ENCODE data around the gene RPS6KB2.
A peak's percentile ranks its signal among the peaks of the same experiment; 100 is the strongest.
"Not testable (repeated sequence)": the region's sequence is repeated elsewhere in the genome, so short reads cannot be mapped to it uniquely, and the experiment has no call there.

The RPS6KB2 gene

DNA sequence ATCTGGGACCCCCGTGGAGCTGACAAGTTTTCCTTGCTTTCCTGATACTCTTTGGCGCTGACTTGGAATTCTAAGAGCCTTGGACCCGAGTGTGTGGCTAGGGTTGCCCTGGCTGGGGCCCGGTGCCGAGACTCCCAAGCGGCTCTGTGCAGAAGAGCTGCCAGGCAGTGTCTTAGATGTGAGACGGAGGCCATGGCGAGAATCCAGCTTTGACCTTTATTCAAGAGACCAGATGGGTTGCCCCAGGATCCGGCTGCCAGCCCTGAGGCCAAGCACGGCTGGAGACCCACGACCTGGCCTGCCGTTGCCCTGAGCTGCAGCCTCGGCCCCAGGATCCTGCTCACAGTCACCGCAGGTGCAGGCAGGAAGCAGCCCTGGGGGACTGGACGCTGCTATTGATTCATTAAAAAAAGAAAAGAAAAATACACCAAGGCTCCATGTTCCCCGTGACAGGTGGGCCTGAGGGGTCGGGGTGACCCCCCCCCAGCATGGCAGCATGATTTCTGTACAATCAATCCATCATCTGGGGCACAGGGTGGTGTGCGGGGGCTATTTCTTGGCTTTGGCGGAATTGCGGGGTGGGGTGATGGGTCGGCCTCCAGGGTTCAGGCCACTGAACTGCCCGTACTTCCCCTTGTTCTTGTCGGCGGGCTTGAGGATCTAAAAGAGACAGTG, 30.2 kb upstream of the RPS6KB2 start:
- no peak for DNase-seq

DNA sequence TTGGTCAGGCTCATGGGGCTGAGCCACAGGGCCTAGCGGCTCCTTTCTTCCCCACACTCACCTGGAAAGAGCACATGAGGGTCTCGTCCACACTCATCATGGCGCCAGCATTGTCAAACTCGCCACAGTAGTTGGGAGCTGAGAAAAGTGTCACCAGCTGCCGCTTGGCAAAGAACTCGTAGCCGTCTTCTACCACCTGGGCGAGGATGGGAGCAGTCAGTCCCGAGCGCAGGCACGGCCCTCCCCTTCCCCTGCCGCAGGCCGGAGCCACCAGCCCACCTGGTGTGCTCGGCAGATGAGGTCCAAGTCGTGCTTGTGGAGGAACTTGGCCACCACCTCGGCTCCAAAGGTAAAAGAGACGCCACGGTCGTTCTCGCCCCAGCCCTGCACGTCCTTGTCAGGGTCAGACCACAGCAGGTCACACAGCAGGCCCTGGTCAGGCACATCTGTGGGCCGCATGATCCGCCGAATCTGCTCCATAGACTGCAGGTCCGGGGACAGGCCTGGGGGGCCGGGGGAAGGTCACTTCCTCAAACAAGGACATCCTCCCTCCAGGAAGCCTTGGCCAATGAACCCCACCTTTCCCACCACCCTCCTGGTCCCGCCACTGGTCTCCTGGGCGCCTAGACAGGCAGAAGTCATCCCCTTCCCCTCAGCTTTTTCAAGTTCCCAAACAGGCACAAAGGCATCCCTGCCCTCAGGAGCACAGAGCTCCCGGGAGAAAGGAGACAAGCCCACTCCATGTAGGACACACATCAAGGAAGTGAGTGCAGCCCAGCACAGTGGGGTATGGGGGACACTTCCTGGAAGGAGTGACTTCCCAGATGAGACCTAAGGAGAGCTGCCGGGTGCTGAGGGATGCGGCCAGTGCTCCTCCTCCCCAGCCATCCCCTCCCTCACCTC, 29.4 kb upstream of the RPS6KB2 start:
- DNase-seq = no peak

DNA sequence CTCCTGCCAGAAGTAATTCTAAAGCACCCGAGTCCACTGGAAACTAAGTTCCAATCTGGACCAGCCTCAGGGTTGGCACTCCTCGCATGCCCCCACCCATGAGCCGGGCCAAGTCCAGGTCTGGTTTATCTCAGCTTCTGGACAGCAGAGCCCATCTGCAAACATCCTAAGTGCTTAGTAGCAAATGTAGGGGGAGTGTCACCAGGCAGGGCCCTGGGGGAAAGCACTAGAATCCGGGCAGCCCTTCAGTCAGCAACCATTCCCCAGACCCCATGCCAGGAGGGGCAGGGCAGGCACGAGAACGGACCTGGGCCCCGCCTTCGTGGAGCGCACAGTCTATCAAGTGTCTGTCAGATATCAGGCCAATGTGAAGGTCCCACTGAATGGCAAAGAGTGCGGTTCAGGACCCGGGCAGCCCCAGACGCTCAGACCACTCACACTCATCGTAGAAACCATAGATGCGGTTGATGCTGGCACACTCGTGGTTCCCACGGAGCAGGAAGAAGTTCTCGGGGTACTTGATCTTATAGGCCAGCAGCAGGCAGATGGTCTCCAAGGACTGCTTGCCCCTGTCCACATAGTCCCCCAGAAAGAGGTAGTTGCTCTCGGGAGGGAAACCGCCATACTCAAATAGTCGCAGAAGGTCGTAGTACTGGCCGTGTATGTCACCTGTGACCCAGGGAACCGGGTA, 27.9 kb upstream of the RPS6KB2 start:
- DNase-seq = no peak

DNA sequence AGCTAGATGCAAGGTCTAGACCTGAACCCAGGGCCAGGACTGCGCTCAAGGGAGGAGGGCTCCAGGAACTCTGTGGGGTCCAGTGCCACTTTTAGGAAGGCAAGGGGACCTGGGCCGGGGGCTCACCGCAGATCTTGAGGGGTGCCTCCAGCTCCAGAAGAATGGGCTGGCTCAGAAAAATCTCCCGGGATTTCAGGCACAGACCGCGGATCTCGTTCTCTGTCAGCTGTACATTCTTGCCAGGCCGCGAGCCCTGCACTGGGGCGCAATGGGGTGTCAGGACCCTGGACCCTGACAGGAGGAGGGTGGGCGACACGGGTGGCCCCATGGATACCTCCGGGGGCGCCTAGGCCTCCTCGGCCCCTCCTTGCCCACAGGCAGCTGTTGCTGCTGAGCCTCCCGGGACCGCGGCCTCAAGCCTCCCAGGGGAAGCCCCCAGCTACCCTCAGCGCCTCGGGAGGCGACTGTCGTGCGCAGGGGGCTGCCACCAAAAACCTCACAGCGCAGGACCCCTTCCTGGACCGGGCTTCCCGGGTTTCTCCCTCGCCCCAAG, 27.3 kb upstream of the RPS6KB2 start:
- DNase-seq = peak in 1 of 2 experiments; percentile 46

DNA sequence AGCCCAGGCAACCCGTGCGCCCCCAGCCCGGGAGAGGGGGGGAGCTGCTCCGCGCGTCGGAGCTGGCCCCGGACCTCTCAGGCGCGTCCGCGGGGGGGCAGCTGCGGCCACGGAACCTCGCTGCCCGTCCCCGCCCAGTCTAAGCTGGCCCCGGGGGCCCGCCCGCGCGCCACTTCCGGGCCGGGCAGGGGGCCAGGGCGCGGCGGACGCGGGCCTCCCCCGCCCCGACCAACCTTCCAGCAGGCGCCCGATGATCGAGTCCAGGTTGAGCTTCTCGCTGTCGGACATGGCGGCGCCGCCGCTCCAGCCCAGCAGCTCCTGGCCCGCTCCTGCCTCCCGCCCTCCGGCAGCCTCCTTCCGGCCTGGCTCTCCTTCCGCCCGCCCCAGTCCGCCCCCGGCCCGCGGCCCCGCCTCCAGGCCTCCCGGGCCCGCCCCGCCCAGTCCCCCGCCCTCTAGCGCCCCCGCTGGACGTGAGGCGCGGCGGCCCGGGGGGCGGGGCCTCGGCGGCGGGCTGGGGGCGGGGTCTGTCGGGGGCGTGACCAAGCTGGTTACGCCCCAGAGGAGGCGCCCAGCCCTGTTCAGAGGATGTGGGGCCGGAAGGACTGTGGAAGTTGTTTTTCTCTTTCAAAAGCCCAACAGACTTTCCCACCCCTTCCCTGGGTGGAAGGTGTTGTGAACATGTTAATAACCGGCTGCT, 26.7 kb upstream of the RPS6KB2 start, which contains the start of gene PPP1CA:
TSS of gene PPP1CA (minus strand) at position 364 of the 697 bp plus-strand sequence. CDS start at position 288, 76 bp downstream.
- DNase-seq = peak; percentile 58 to 95

DNA sequence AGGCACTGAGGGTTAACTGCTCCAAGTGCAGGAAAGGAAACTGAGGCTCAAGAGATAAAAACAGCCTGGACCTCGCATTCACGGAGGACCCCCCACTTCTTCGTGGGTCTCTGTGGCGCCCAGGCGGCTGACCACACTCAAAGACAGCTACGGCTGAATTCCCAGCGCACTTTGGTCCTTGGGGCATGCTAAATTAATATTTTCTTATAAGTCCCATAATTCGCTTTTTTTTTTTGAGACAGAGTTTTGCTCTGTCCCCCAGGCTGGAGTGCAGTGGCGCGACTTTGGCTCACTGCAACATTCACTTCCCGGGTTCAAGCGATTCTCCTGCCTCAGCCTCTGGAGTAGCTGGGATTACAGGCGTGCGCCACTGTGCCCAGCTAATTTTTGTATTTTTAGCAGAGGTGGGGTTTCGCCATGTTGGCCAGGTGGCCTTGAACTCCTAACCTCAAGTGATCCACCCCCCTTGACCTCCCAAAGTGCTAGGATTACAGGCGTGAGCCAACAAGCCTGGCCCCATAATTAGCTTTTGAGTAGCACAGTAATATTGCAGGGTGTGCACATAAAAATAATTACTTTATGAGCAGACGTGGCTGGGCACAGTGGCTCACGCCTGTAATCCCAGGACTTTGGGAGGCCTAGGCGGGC, 26.0 kb upstream of the RPS6KB2 start:
- not testable (repeated sequence) for DNase-seq

DNA sequence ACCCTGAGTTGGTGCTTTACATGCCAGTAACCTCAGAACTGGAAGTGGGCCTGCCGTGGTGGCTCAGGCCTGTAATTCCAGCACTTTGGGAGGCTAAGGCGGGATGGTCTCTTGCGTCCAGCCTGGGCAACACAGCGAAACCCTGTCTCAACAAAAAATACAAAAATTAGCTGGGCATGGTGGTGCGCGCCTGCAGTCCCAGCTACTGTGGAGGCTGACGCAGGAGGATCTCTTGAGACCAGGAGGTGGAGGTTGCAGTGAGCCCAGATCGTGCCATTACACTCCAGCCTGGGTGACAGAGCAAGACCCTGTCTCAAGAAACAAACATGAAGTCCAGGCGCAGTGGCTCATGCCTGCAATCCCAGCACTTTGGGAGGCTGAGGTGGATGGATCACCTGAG, 25.2 kb upstream of the RPS6KB2 start:
- DNase-seq = not testable (repeated sequence)

DNA sequence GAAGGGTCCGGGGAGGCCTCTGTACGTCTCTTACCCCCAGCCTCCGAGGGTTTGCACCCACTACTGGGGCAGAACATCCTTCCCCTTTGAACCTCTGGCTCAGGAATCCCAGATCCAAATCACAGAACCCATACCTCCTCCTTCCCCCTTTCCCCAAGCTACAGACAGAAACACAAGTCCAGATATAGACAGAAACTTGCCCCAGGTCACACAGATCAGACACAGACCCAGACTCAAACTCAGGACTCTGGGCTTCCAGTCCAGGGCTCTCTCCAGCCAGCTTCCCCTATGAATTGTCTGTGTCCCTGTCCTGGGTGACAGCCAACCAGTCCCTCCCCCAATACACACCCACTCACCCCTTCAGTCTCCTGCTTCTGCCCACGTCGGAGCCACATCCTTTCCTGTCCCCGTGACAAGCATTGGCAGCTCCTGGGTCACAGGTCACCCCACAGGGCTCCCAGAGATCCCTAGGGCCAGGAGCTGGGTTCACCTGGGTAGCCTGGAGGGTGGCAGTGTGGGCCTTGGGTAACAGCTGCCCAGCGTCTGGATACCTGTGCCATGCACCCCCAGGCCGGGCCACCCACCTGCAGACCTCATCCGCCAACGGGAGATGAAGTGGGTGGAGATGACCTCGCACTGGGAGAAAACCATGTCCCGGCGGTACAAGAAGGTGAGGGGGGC, 23.6 kb upstream of the RPS6KB2 start:
- DNase-seq = no peak

DNA sequence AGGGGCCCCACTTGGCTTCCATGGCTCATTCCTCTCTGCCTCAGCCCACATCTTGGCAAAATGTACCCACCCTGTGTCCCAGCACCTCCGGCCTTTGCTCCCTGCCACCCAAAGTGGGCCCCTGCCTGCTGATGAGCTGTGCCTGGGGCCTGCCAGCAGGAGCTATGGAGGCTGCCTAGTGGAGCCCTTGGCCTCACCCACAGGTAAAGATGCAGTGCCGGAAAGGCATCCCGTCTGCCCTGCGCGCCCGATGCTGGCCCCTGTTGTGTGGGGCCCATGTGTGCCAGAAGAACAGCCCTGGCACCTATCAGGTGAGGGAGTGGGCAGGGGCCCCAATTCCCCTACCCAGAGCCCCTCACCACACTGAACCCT, 23.1 kb upstream of the RPS6KB2 start:
- no peak for DNase-seq

DNA sequence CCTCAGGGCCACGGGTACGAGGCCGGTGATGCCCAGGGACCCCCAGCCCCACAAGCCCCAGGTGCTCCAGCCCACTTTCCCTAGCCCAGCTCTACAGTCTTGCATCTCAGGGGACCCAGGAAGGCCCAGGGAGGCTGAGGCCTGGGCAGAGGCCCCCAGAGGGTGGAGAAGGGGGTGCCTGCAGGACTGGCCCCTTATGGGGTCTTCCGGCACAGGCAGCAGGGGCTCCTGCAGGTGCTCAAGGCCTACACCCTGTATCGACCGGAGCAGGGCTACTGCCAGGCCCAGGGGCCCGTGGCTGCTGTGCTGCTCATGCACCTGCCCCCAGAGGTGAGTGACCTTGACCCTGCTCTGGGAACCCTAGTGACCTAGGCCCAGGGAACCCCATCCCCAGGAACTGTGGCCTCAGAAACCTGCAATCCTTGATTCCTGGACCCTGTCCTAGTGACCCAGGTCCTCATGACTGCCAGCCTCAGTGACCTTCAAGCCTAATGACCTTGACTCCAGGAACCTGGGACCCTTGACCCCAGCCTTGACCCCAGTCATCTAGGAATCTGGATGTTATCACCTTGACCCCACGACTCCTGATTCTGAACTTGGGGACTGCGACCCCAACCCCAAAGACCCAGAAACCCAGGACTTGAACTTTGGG, 22.5 kb upstream of the RPS6KB2 start:
- DNase-seq = no peak

DNA sequence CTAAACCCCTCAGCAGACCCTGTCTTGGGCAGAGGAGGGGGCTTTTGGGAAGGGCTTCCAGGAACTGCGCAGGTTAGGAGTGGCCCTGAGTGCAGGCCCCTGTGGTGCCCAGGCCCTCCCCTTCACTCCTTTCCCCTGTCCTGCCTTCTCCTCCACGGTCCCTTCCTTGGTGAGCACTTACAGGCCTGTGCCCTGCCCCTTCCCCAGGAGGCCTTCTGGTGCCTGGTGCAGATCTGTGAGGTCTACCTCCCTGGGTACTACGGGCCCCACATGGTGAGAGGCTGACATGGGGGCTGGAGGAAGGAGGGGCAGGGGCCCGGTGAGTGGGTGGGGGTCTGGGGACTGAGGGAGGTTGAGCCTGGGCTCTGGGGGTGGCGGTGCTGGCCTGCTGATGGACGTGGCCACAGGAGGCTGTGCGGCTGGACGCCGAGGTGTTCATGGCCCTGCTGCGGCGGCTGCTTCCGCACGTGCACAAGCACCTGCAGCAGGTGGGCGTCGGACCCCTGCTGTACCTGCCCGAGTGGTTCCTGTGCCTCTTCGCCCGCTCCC, 21.8 kb upstream of the RPS6KB2 start:
- DNase-seq = no peak

DNA sequence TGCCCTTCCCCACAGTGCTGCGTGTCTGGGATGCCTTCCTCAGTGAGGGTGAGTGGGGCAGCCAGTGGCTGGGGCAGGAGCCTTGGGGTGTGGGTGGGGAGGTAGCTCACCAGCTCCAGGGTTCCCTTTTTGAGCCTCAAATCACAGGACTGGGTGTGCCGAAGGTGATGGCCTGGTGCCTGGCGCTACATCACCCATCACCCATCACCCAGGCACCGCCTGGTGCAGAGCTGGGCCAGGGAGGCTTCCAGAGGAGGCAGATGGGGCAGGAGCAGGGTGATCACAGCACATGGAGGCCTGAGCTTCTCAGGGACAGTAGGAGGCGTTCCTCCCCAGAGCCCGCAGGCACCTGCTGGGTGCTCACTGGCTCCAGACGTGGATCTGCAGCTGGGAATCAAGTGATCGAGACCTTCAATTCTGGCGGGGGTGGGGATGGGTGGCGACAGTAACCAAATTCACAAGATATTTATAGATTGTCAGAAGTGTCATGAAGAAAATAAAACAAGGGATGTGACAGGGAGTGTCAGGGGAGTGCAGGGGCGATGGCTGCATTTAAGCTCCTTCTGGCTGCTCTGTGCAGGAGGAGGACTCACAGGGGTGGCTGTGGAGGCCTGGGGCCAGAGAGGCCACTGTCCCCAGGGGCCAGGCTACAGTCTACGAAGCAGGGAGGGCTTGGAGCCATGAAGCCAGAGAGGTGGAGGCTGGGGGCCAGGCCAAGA, 21.2 kb upstream of the RPS6KB2 start:
- DNase-seq = peak in 1 of 2 experiments; percentile 60

DNA sequence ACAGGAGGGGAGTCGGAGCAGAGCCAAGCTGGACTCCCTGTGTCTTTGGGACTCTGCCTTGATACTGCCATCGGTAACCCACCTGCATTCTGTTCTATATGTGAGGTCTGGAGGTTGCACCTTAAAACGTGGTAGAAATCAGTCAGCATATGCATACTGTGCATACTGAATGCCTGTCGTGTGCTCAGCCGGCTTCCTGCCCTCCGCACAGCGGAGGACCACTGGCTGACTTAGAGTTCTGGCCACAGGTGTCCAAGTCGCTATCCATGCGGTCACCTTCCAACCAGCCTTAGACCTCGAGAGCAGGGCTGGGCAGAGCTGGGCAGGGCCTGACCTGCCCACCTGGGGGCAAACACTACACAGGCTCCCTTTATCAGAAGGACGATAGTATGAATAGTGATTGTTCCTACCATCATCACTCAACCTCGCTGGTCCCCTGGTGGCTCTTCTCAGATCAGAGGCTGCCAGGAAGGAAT, 20.6 kb upstream of the RPS6KB2 start:
- DNase-seq = no peak

DNA sequence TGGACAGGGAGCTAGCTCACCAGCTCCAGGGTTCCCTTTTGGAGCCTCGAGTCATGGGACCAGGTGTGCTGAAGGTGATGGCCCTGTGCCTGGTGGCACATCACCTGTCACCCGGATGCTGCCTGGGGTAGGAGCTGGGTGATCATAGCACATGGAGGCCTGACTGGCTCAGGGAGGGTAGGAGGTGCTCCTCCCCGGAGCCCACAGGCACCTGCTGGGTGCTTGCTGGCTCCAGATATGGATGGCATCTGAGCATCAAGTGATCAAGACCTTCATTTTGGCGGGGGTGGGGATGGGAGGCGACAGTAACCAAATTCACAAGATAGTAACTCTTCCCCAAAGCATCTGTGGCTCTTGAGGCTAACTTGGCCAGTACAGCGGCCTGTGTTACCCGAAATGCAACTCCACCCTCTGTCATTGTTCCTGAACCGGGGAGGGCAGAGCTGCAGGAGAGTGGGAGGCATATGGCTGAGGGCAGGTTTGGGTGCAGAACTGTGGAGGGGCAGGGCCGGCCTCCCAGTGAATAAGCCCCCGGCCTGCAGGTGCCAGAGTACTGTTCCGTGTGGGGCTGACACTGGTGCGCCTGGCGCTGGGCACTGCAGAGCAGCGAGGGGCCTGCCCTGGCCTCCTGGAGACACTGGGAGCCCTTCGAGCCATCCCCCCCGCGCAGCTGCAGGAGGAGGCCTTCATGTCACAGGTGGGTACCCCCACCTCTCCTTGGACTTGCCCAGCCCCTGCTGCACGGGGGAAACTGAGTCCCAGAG, 19.7 kb upstream of the RPS6KB2 start:
- no peak for DNase-seq

DNA sequence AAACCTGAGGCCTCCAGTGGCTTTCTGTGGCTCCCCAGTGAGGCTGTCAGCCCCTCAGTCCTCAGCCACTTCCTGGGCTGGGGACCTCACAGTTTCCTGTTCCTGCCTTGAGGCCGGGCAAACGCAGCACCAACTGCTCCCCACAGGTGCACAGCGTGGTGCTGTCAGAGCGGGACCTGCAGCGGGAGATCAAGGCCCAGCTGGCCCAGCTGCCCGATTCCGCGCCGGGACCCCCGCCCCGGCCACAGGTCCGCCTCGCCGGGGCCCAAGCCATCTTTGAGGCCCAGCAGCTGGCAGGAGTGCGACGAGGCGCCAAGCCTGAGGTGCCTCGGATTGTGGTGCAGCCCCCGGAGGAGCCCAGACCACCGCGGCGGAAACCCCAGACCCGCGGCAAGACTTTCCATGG, 19.0 kb upstream of the RPS6KB2 start:
- no peak for DNase-seq

DNA sequence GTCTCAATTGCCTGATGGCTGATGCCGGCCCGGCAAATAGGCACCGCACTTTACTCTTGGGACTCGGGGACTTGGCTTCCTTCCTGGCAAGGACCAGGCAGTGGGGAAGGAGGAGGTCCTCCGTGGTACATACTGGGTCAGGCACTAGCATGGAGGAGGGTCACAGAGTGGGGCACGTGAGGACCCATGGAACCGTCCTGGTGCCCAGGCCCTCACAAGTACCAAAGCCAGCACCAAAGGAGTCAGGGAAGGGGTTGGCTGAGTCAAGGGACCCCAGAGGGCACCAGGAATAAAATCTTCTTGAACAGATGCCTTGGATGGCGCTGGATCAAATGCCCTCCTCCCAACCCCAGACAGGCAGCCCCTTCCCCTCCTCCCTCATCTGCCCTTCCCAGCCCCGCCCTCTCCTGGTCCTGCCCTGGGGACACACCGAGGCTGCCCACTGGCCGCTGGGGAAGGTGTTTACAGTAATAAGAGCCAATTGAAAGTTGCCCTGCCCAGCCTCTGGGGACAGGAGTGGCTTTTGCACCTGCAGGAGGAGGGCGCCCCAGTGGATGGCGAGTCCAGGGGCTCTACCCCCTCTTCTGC, 18.4 kb upstream of the RPS6KB2 start:
- peak; percentile 39 to 82 for DNase-seq

DNA sequence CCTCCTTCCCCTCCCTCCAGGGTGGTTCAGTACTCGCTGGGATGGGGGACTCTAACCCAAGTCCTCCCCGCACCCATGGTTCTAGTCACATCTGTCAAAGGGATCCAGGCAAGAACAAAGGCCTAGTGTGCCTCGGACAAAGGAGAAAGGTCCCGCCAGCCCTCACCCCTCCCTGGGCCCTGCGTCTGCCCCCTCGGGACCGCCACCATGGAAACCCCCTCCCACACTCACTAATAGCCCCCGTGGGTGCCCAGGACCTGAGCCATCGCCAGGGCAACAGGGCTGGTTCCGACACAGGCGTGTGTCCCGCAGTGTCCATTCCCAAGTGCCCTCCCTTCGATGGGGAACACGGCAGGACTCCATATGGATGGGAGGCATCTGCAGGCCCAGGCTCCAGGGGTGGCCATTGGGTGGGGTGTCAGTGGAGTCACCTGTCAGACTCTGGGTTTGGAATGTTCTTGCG, 17.9 kb upstream of the RPS6KB2 start:
- no peak for DNase-seq

Measured in NCI-H526 (cell line).